KMS-11 (cell line): ENCODE results near the gene GPR153.
A peak's percentile ranks its signal among the peaks of the same experiment; 100 is the strongest.
"Not testable (repeated sequence)": the region's sequence is repeated elsewhere in the genome, so short reads cannot be mapped to it uniquely, and the experiment has no call there.

ENCODE experiments used
- H2AFZ ChIP-seq: fragments of 200-600 bp; sonication (generic); 2 replicates; pipeline ENCODE4 v1.6.1; 2016; ENCODE audit warnings: antibody characterized with exemption, mixed run types, low read depth
- H3K27ac ChIP-seq: fragments of 200-600 bp; sonication (generic); 2 replicates; pipeline ENCODE4 v1.6.1; 2016; ENCODE audit warnings: mild to moderate bottlenecking, mixed run types
- H3K27me3 ChIP-seq: fragments of 200-600 bp; sonication (generic); 2 replicates; pipeline ENCODE4 v1.6.1; 2017; ENCODE audit warnings: mild to moderate bottlenecking, low read depth, mixed run types, moderate library complexity; ENCODE audit not compliant: insufficient read depth
- H3K36me3 ChIP-seq: fragments of 200-600 bp; sonication (generic); 2 replicates; pipeline ENCODE4 v1.6.1; 2017; ENCODE audit warnings: mild to moderate bottlenecking, mixed run types; ENCODE audit not compliant: insufficient read depth
- H3K4me1 ChIP-seq: fragments of 200-600 bp; sonication (generic); 2 replicates; pipeline ENCODE4 v1.6.1; 2016; ENCODE audit warnings: mild to moderate bottlenecking, low read depth, mixed run types; ENCODE audit not compliant: poor library complexity, severe bottlenecking
- H3K4me2 ChIP-seq: fragments of 200-600 bp; sonication (generic); 2 replicates; pipeline ENCODE4 v1.7.0; 2016; ENCODE audit warnings: mild to moderate bottlenecking, mixed run types
- H3K4me3 ChIP-seq: fragments of 200-600 bp; sonication (generic); IDR thresholded peaks from 2 replicates; pipeline ENCODE4 v1.6.1; 2017; ENCODE audit warnings: low read depth, low read length, mixed read lengths; ENCODE audit not compliant: insufficient read depth
- H3K79me2 ChIP-seq: fragments of 200-600 bp; sonication (generic); 2 replicates; pipeline ENCODE4 v1.6.1; 2016; ENCODE audit warnings: low read depth, mixed run types; ENCODE audit not compliant: insufficient read depth
- H3K9ac ChIP-seq: fragments of 200-600 bp; sonication (generic); 2 replicates; pipeline ENCODE4 v1.6.1; 2016; ENCODE audit warnings: mild to moderate bottlenecking, mixed run types
- H4K20me1 ChIP-seq: fragments of 200-600 bp; sonication (generic); 2 replicates; pipeline ENCODE4 v1.6.1; 2016; ENCODE audit warnings: mild to moderate bottlenecking, mixed run types; ENCODE audit not compliant: insufficient read depth
- CTCF ChIP-seq: fragments of 200-600 bp; sonication (generic); conservative IDR thresholded peaks from 2 replicates; pipeline ENCODE4 v1.6.1; 2017; ENCODE audit warnings: low read depth, mild to moderate bottlenecking, antibody characterized with exemption, low read length, moderate library complexity, mixed read lengths

Gene GPR153

GRCh38 chr1:6260961-6261614, at the start of gene GPR153:
TSS of gene GPR153 (minus strand) at chr1:6261098. CDS start at chr1:6254905, 6,193 bp downstream.
- Histone ChIP-seq H3K27ac (no peak within 1 kb of the TSS), H2AFZ (peak within 1 kb of the TSS; percentile 71), H3K27me3 (peaks cover 5% of the 10 kb centered on the region)

GRCh38 chr1:6310116-6310848, 49.4 kb upstream of the GPR153 start:
- no peak overlapping the region for H3K4me3 ChIP-seq
- H3K27ac ChIP-seq = no peak overlapping the region
- no peaks in the 10 kb centered on the region for H3K27me3 ChIP-seq
- H3K4me2 ChIP-seq = no peak overlapping the region
- no peaks in the 10 kb centered on the region for H3K36me3 ChIP-seq
- no peaks in the 10 kb centered on the region for H3K79me2 ChIP-seq
- H3K9ac ChIP-seq = no peak overlapping the region
- no peak for TF ChIP-seq CTCF
- no peak overlapping the region for H2AFZ ChIP-seq
- H4K20me1 ChIP-seq = no peaks in the 10 kb centered on the region
- H3K4me1 ChIP-seq = no peaks in the 10 kb centered on the region

More at GRCh38 chr1:6260961-6261614, at the start of gene GPR153:
- Histone ChIP-seq H3K9ac (no peak within 1 kb of the TSS; the same call in 1 of the 2 replicates), H3K4me1 (peaks cover 7% of the 10 kb centered on the region), H3K4me2 (peak within 1 kb of the TSS; percentile 68), H3K79me2 (no peaks in the 10 kb centered on the region), H4K20me1 (no peaks in the 10 kb centered on the region), H3K36me3 (no peaks in the 10 kb centered on the region), H3K4me3 (peak within 1 kb of the TSS; percentile 45)
- no peak for TF ChIP-seq CTCF

- Histone ChIP-seq H4K20me1 (no peaks in the 10 kb centered on the region), H3K9ac (no peak overlapping the region), H3K27ac (no peak overlapping the region), H3K79me2 (no peaks in the 10 kb centered on the region), H3K4me3 (no peak overlapping the region), H3K4me1 (no peaks in the 10 kb centered on the region), H3K36me3 (no peaks in the 10 kb centered on the region), H2AFZ (no peak overlapping the region), H3K4me2 (no peak overlapping the region), H3K27me3 (no peaks in the 10 kb centered on the region)
- TF ChIP-seq CTCF = no peak
Measured at GRCh38 chr1:6309564-6309963, 48.7 kb upstream of the GPR153 start.

- Histone ChIP-seq H3K4me2 (no peak overlapping the region), H3K79me2 (no peaks in the 10 kb centered on the region), H4K20me1 (no peaks in the 10 kb centered on the region), H3K27me3 (no peaks in the 10 kb centered on the region), H3K27ac (no peak overlapping the region), H3K36me3 (no peaks in the 10 kb centered on the region), H2AFZ (no peak overlapping the region), H3K4me1 (no peaks in the 10 kb centered on the region), H3K4me3 (no peak overlapping the region), H3K9ac (no peak overlapping the region)
- TF ChIP-seq CTCF = no peak
Measured at GRCh38 chr1:6308449-6308848, 47.6 kb upstream of the GPR153 start.

GRCh38 chr1:6307682-6308081, 46.8 kb upstream of the GPR153 start:
- H3K79me2 ChIP-seq, H3K36me3 ChIP-seq, H3K4me1 ChIP-seq: not testable (repeated sequence)

More at GRCh38 chr1:6307682-6308081, 46.8 kb upstream of the GPR153 start:
- H3K4me2 ChIP-seq, H3K4me3 ChIP-seq, H4K20me1 ChIP-seq, H3K27ac ChIP-seq, H3K9ac ChIP-seq, H3K27me3 ChIP-seq, H2AFZ ChIP-seq: not testable (repeated sequence)
